ENCODE results near the gene FPR3.

Gene FPR3

DNA sequence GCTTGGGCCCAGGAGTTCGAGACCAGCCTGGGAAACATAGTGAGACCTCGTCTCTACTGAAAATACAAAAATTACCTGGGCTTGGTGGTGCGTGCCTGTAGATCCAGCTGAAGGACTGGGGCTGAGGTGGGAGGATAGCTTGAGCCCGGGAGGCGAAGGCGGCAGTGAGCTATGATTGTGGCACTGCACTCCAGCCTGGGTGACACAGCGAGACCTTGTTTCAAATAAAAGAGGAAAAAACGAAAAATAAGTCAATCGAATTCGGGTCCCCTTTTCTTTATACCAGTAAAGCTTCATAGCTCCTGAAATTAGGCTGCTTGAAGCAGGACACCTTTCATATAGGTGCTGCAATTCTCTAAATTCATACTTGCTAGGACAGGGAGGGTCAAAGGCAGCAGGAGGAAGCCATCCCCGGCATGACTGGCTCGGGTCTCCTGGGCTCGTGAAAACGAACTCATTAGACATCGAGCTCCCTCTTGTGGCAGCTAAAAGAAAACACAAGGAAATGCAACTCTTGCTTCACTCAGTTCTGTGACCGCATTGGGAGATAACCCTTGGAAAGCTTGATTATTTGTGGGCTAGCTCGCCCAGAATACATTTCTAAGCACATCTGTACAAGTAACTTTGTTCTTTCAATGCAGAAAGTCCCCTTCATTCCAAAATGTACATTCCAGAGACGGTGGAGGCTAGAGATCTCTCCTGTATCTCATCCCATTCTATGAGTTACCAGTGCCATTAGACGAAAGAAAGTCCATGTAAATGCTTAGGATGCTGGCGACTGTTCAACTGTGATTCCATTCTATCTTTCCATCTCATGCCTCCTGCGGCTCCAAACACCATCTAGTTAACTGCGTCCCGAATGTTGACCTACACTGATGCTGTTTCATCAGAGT is 17.1 kb upstream of the FPR3 start:
- peak; percentile 64 to 71 for DNase-seq
- intact Hi-C loops (cut with DNase I; ENCODE audit: low total_unique reads): loop anchor here (10.0 kb wide), 1 partner anchor 303 kb away; the partner anchor contains the start of gene CEACAM18
- no peaks in the 10 kb centered on the region for H3K36me3 ChIP-seq
- H3K27ac ChIP-seq: no peak overlapping the region
- H3K27me3 ChIP-seq: peaks cover 0 to 20% of the 10 kb centered on the region in 2 donors
- peaks cover 0 to 4% (median 0%) of the 10 kb centered on the region in 4 donors for H3K4me1 ChIP-seq
- H3K9me3 ChIP-seq: no peaks in the 10 kb centered on the region
- no peak overlapping the region for H3K4me3 ChIP-seq
- TF ChIP-seq, protein P1, sequence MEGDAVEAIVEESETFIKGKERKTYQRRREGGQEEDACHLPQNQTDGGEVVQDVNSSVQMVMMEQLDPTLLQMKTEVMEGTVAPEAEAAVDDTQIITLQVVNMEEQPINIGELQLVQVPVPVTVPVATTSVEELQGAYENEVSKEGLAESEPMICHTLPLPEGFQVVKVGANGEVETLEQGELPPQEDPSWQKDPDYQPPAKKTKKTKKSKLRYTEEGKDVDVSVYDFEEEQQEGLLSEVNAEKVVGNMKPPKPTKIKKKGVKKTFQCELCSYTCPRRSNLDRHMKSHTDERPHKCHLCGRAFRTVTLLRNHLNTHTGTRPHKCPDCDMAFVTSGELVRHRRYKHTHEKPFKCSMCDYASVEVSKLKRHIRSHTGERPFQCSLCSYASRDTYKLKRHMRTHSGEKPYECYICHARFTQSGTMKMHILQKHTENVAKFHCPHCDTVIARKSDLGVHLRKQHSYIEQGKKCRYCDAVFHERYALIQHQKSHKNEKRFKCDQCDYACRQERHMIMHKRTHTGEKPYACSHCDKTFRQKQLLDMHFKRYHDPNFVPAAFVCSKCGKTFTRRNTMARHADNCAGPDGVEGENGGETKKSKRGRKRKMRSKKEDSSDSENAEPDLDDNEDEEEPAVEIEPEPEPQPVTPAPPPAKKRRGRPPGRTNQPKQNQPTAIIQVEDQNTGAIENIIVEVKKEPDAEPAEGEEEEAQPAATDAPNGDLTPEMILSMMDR (IDR thresholded peaks at IDR 0.05): peak; percentile 64 to 67

DNA sequence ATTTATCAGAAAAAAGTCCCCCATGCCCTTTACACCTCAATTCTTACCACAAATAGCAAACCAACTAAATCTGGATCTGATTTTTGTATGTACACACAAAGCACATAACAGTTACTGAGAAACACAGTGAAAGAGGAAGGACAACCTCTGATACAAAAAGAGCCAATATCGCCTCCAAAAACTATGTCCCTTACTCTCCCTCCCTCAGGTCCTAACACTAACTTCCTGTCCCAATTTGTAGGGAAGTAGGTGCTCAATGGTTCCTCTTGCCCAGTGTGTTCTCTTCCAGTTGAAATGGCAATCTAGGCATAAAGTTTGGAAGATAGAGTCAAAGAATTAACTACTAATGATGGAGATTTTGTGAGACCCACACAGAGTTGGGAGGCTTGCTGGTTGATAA is 15.8 kb upstream of the FPR3 start:
- H3K4me3 ChIP-seq: no peak overlapping the region
- H3K36me3 ChIP-seq: no peaks in the 10 kb centered on the region
- peaks cover 0 to 15% of the 10 kb centered on the region in 2 donors for H3K27me3 ChIP-seq
- H3K9me3 ChIP-seq: no peaks in the 10 kb centered on the region
- H3K27ac ChIP-seq: no peak overlapping the region
- H3K4me1 ChIP-seq: peaks cover 0 to 4% (median 0%) of the 10 kb centered on the region in 4 donors
- DNase-seq: no peak
- TF ChIP-seq, protein P1 (IDR thresholded peaks at IDR 0.05): no peak
- intact Hi-C loops (cut with DNase I; ENCODE audit: low total_unique reads): loop anchor here (10.0 kb wide), 1 partner anchor 304 kb away; the partner anchor contains the start of gene CEACAM18

- H3K36me3 ChIP-seq: no peaks in the 10 kb centered on the region
- intact Hi-C loops (cut with DNase I; ENCODE audit: low total_unique reads): loop anchor here (10.0 kb wide), 1 partner anchor 305 kb away; the partner anchor contains the start of gene CEACAM18
- no peaks in the 10 kb centered on the region for H3K9me3 ChIP-seq
- TF ChIP-seq, protein P1 (IDR thresholded peaks at IDR 0.05): no peak
- H3K4me3 ChIP-seq: no peak overlapping the region
- peaks cover 0 to 4% (median 0%) of the 10 kb centered on the region in 4 donors for H3K4me1 ChIP-seq
- no peak overlapping the region for H3K27ac ChIP-seq
- DNase-seq: no peak
- H3K27me3 ChIP-seq: peaks cover 0 to 13% of the 10 kb centered on the region in 2 donors
These were observed 15.3 kb upstream of the FPR3 start for GRCh38 chr19:51779703-51780102.

GRCh38 chr19:51780270-51780669 is 14.7 kb upstream of the FPR3 start:
- no peak overlapping the region for H3K27ac ChIP-seq
- intact Hi-C loops (cut with DNase I; ENCODE audit: low total_unique reads): no loop called here

DNA sequence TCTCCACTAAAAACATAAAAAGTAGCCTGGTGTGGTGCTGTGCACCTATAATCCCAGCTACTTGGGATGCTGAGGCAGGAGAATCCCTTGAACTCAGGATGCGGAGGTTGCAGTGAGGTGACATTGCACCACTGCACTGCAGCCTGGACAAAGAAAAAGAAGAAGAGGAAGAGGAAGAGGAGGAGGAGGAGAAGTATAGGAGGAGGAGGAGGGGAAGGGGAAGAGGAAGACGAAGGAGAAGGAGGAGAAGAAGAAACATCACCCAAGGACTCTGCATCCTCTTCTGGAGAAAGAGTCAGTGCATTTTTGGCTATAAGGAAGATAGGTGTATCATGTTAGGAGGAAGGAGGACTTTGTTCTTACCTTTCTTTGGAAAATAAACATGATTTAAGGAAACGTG is 13.0 kb upstream of the FPR3 start:
- Histone ChIP-seq H3K4me1 (peaks cover 0 to 4% (median 0%) of the 10 kb centered on the region in 4 donors), H3K27ac (no peak overlapping the region), H3K4me3 (no peak overlapping the region), H3K36me3 (no peaks in the 10 kb centered on the region), H3K27me3 (peaks cover 0 to 10% of the 10 kb centered on the region in 2 donors), H3K9me3 (no peaks in the 10 kb centered on the region)
- intact Hi-C loops (cut with DNase I; ENCODE audit: low total_unique reads): no loop called here
- TF ChIP-seq, protein P1 (IDR thresholded peaks at IDR 0.05): no peak
- DNase-seq: no peak

More at GRCh38 chr19:51780270-51780669, 14.7 kb upstream of the FPR3 start:
- H3K4me3 ChIP-seq: no peak overlapping the region
- H3K27me3 ChIP-seq: peaks cover 0 to 10% of the 10 kb centered on the region in 2 donors
- H3K4me1 ChIP-seq: peaks cover 0 to 4% (median 0%) of the 10 kb centered on the region in 4 donors
- no peak for DNase-seq
- no peaks in the 10 kb centered on the region for H3K9me3 ChIP-seq
- no peaks in the 10 kb centered on the region for H3K36me3 ChIP-seq
- TF ChIP-seq, protein P1 (IDR thresholded peaks at IDR 0.05): no peak

Data from tibial artery (tissue), 4 donors.